ENCODE measurements around the gene CLASP2.

GRCh38 chr3:33724256-33724655 is 6.2 kb upstream of the CLASP2 start:
- TF ChIP-seq CTCF (IDR thresholded peaks at IDR 0.05; ENCODE audit: low read depth, low read length) (no peak), EZH2phosphoT487 (IDR thresholded peaks at IDR 0.05; ENCODE audit: low read depth) (no peak)
